H1 (cell line): ENCODE data around the gene DDAH2.

Experiments used
- ATF2 ChIP-seq: IDR thresholded peaks from 2 replicates; pipeline ENCODE4 v1.6.1; 2012; ENCODE audit warnings: low read length, inconsistent platforms
- CTBP2 ChIP-seq: IDR thresholded peaks from 2 replicates; pipeline ENCODE4 v1.7.0; 2011; ENCODE audit warnings: borderline replicate concordance, mild to moderate bottlenecking, moderate library complexity, mixed read lengths, low read length; ENCODE audit not compliant: insufficient read depth, insufficient read length
- EP300 ChIP-seq, 2 experiments: IDR thresholded peaks; 1 replicate in 1 of 2; 2 replicates in 1 of 2; pipeline ENCODE4 v1.6.1; 2011 to 2012; ENCODE audit warnings: low read depth in 2 of 2, low read length in 2 of 2, mild to moderate bottlenecking in 2 of 2, borderline replicate concordance in 1 of 2, inconsistent platforms in 1 of 2, moderate library complexity in 1 of 2
- POLR2A ChIP-seq, 2 experiments: IDR thresholded peaks; 1 replicate in 1 of 2; 2 replicates in 1 of 2; pipeline ENCODE4 v1.6.1; 2011; ENCODE audit warnings: low read depth in 2 of 2, low read length in 2 of 2, mild to moderate bottlenecking in 2 of 2; ENCODE audit errors: control extremely low read depth in 1 of 2
- POLR2AphosphoS5 ChIP-seq: IDR thresholded peaks from 2 replicates; pipeline ENCODE4 v1.6.1; 2011; ENCODE audit warnings: low read depth, low read length
- RFX5 ChIP-seq: IDR thresholded peaks from 2 replicates; pipeline ENCODE4 v1.6.1; 2011; ENCODE audit warnings: low read depth, low read length, improper control_type of control experiment, borderline replicate concordance
- RNF2 ChIP-seq: fragments of 200-900, 300-1000 bp; sonication (generic); IDR thresholded peaks from 2 replicates; pipeline ENCODE4 v1.7.1; 2016; ENCODE audit warnings: borderline replicate concordance, low read depth, mild to moderate bottlenecking, antibody characterized with exemption, low read length; ENCODE audit not compliant: poor library complexity, severe bottlenecking; ENCODE audit errors: missing control alignments
- SIRT6 ChIP-seq: IDR thresholded peaks from one replicate; pipeline ENCODE4 v1.7.1; 2012; ENCODE audit warnings: low read length, inconsistent platforms
- SP2 ChIP-seq: IDR thresholded peaks from 2 replicates; pipeline ENCODE4 v1.6.1; 2012; ENCODE audit warnings: mild to moderate bottlenecking, low read length, inconsistent platforms
- TF ChIP-seq, protein P1 (sequence below), 3 experiments: IDR thresholded peaks; 1 replicate in 2 of 3; 2 replicates in 1 of 3; pipeline versions ENCODE4 v1.5.1 to v1.6.1; 2011; ENCODE audit warnings: low read length in 3 of 3, mild to moderate bottlenecking in 3 of 3, inconsistent platforms in 2 of 3, low read depth in 1 of 3, moderate library complexity in 1 of 3; ENCODE audit not compliant: insufficient read depth in 1 of 3; ENCODE audit errors: control extremely low read depth in 1 of 3

DNA sequence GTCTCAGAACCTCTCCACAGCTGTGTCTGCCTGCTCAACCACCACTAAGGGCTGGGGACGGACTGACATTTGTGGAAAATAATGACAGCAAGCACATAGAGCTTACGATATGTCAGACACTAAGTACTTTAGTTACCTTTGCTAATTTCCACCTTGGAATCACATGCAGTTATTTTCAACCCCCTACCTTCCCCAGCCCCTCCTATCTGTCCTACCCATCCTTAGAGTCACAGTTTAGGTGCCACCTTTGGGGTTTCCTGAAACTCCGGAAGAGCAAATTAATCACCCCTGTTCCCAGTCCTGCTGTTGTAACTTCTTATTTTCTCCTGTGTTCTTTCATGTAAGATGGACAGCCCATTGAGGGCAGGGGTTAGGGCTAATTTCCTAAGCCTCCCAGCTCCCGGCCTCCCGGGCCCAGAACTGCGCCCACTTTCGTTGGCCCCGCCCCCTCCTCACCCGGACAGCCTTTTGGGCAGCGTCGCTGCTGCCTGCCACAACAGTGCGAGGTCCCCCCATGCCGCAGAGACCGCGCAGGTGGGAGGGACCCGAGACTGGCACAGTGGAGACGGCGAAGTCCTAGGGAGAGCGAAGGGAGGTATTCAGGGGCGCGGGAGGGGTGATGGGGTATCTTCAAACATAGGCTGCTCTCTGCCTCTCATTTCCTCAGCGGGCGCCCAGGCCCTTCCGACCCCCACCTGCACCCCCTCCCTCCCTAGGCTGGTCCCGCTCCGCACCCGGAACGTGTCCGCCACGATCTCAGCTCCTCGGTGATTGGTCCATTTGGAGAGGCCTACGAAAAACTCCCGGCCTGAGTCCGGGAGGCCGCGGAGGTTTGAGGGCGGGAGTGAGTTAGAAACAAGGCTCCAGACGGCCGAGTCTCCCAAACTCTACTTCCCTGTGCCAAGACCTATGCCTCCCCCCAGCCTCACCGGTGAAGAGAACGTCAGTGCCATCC, 1.1 kb downstream of the DDAH2 start:
- TF ChIP-seq RFX5: no peak
- TF ChIP-seq, protein P1, sequence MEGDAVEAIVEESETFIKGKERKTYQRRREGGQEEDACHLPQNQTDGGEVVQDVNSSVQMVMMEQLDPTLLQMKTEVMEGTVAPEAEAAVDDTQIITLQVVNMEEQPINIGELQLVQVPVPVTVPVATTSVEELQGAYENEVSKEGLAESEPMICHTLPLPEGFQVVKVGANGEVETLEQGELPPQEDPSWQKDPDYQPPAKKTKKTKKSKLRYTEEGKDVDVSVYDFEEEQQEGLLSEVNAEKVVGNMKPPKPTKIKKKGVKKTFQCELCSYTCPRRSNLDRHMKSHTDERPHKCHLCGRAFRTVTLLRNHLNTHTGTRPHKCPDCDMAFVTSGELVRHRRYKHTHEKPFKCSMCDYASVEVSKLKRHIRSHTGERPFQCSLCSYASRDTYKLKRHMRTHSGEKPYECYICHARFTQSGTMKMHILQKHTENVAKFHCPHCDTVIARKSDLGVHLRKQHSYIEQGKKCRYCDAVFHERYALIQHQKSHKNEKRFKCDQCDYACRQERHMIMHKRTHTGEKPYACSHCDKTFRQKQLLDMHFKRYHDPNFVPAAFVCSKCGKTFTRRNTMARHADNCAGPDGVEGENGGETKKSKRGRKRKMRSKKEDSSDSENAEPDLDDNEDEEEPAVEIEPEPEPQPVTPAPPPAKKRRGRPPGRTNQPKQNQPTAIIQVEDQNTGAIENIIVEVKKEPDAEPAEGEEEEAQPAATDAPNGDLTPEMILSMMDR (IDR thresholded peaks at IDR 0.05; ENCODE audit: control extremely low read depth in 1 of 3, insufficient read depth in 1 of 3, low read depth in 1 of 3, low read length in 3 of 3): no peak
- TF ChIP-seq RNF2: no peak
- TF ChIP-seq EP300 (IDR thresholded peaks at IDR 0.05; ENCODE audit: borderline replicate concordance in 1 of 2, low read depth in 2 of 2, low read length in 2 of 2): no peak
- no peak for TF ChIP-seq CTBP2
- no peak for TF ChIP-seq ATF2
- no peak for TF ChIP-seq POLR2A (IDR thresholded peaks at IDR 0.05; ENCODE audit: control extremely low read depth in 1 of 2, low read depth in 2 of 2, low read length in 2 of 2)
- no peak for TF ChIP-seq SIRT6
- TF ChIP-seq POLR2AphosphoS5: no peak
- no peak for TF ChIP-seq SP2
